HG03097 (cell line): ENCODE data around the gene USPL1.
"Not testable (repeated sequence)": the region's sequence is repeated elsewhere in the genome, so short reads cannot be mapped to it uniquely, and the experiment has no call there.

Experiments used
- ATAC-seq: cut with Tn5 transposase; IDR thresholded peaks from one replicate; pipeline ENCODE4 v1.9.1; 2021; ENCODE audit not compliant: unreplicated experiment, low FRiP score

The USPL1 gene

GRCh38 chr13:30615866-30616541 is 1.7 kb upstream of the USPL1 start:
- ATAC-seq, result no peak

GRCh38 chr13:30616927-30617314 is 799 bp upstream of the USPL1 start:
- peak; percentile 23 for ATAC-seq

DNA sequence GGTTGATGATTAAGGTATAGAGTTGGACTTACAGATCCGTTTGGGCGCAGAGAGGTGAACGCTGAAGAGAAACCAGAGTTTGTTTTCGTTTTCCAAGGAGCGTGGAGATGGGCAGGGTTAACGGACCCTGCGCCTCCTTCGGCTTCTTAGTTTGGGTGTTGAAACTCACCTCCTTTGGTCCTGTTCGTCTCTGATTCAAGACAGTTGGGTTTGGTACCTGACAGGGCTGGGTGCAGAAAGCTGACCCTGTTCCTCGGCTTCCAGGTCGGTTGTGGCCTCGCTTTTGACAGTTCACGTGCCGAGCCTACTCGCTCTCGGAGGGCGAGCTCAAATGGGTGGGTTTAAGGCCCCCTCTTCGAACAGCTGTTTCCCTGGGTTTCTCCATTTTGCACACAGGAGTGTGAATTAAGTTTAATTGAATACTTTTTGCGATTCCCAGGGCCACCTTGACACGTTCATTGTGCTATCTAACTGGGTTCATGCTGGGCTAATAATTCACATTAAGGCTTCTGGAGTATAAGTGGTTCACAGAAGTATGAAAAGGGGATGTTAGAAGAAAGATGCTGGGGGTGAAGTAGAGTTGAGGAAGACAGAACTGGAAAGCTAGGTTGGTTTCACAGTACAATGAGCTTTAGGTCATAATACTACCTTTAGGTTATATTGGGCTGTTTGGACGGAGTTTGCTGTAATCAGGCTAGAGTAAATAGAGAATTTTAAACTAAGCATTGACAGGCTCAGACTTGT is 638 bp downstream of the USPL1 start:
- no peak for ATAC-seq

GRCh38 chr13:30618930-30619279 is 1.2 kb downstream of the USPL1 start:
- ATAC-seq, result no peak

- ATAC-seq, result no peak
Observed at GRCh38 chr13:30619731-30620130, 2.0 kb downstream of the USPL1 start.

GRCh38 chr13:30620941-30621340 is 3.2 kb downstream of the USPL1 start:
- no peak for ATAC-seq

DNA sequence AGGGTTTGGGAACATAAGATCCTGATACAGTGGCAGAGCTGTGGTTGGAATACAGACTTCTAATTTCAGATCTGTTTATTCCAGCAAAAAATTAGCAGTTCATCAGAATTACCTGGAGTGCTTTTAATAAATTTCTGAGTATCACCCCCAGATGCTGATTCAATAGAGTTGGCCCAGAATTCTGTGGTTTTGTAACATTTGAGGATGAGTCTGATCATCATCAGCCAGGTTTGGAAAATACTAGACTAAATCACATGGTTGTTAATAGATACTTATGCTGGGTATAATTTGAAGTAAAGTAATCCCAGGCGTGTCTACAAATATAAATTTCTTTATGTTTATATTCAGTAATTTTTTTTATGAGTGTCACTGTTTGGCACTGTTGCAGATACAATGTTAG is 4.8 kb downstream of the USPL1 start:
- ATAC-seq, result no peak

- no peak for ATAC-seq
Observed at GRCh38 chr13:30623392-30623791, 5.7 kb downstream of the USPL1 start.

GRCh38 chr13:30624630-30625029 is 6.9 kb downstream of the USPL1 start:
- ATAC-seq, result no peak

- no peak for ATAC-seq
Observed at GRCh38 chr13:30629527-30629926, 11.8 kb downstream of the USPL1 start.

DNA sequence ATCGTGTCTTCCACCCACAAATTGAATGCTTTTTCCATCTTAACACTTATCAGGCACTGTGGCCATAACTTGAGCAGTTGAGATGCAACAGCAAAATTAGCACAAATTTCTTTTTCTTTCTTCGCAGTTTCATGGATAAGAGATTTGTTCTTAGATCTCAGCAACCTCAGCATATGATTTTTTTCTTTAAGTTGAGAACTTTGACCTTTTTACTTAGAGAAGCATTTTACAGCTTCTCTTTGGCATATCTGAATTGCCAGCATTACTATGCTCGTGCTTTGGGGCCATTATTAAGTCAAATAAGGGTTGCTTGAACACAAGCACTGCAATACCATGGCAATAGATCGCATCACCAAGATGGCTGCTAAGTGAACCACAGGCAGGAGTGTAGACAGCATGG is 16.1 kb downstream of the USPL1 start:
- ATAC-seq, result no peak

- ATAC-seq, result no peak
Observed at GRCh38 chr13:30634838-30635237, 17.1 kb downstream of the USPL1 start.

DNA sequence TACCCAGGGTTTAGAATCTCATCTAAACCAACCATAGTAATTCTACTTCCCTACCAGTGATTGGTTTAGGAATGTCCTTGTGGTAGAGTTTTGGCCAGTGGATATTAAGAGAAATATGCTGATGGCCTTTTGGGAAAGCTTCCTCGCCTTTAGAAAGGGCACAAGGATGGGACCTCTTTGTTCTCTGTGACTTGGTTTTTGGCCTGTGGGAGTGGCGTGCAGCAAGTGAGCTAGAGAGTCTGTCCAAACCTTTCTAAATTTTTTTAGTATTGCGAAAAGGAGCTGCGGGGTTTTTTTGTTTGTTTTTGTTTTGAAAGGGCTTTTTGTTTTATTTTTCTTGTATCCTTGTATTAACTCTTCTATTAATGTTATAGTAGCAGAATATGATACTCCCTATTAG is 20.6 kb downstream of the USPL1 start:
- ATAC-seq, result no peak

GRCh38 chr13:30639671-30640070 is 22.0 kb downstream of the USPL1 start:
- no peak for ATAC-seq

DNA sequence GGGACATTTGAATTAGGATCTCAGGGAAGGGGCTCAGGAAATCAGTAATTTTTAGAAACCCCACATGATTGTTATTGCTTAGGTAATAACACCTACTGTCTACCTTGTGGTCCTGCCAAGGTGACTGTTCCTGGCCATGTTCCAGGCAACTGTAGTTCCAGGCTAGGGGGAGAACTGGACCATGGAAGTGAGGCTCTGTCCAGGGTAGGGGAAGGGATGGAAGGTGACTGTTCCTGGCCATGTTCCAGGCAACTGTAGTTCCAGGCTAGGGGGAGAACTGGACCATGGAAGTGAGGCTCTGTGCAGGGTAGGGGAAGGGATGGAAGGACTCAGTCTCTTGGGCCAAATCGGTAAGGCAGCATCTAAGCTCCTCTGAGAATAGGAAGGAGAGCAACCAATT is 23.5 kb downstream of the USPL1 start:
- ATAC-seq, result not testable (repeated sequence)

DNA sequence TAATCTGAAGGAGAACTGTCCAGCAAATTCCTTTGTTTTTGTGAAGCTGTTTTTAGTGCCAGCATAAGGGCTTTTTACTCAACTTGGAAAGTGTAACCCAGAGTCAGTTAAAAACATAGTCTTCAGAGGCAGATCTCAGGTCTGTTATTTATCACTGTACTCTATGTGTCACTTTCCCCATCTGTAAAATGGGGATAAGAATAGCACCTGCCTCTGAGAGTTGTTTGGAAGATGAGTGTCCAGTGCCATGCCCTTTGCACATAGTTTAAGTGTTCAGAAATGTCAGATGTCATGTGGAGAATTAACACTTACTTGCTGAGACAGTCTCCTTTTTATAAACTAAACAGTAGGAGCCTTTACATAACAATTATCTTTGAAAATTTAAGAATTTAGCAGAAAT is 27.9 kb downstream of the USPL1 start:
- no peak for ATAC-seq

GRCh38 chr13:30647420-30647819 is 29.7 kb downstream of the USPL1 start:
- ATAC-seq, result no peak

DNA sequence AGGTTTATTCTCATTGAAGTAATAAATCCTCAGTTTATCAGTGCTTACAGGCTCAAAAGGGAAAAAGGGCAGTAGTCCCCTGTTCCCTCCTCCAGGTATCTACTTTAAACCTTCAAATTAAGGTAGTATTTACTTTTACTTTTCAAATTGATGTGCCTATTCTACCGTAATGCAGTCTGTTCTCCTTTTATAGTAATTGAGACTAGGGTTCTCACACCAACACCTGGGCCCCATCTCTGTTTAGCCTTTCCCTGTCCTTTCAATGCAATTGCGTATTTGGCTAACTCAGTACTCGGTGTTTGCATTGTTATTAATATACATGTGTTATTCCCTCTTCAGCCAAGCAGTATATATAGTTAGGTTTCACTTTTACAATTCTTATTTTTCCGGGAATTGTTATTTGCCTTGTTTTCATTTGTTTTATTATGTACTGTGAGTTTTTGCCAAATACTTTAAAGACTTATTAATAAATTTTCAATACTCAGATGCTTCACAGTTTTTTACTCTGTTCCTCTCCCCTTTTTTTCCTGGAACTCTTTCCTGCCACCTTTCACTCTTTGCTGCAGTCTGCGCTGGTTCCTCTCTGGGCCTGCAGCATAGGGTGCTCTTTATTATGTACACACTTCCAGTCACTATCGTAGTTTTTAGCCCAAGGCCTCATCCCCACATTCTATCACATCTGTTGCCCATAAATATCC is 30.3 kb downstream of the USPL1 start:
- no peak for ATAC-seq

DNA sequence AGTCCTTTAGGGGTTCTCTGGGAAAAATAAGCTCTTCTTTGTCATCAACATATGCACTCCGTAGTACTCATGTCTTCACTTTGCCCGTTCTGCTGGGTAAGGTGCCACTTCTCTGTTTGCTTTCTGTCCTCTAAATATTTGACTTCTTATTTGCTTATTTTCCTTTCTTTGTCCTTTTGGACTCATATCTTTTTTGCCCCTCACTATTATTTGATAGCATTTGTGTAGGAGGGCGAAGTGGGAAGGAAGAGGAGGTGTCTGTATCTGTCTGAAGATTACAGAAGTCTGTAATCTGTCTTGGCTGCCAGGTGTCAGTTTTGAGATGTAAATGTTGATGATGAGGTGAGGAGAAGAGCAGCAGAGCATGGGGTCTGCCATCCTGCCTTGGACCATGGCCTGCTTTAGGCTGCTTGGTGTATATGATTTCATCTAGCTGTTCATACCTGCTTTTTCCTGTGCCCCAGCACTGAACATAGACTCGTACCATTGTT is 30.8 kb downstream of the USPL1 start:
- ATAC-seq, result no peak

GRCh38 chr13:30651648-30652047 is 33.9 kb downstream of the USPL1 start:
- not testable (repeated sequence) for ATAC-seq

- ATAC-seq, result no peak
Observed at GRCh38 chr13:30652746-30653386, 35.1 kb downstream of the USPL1 start.
